Measurements from ENCODE around the gene TPT1.

DNA sequence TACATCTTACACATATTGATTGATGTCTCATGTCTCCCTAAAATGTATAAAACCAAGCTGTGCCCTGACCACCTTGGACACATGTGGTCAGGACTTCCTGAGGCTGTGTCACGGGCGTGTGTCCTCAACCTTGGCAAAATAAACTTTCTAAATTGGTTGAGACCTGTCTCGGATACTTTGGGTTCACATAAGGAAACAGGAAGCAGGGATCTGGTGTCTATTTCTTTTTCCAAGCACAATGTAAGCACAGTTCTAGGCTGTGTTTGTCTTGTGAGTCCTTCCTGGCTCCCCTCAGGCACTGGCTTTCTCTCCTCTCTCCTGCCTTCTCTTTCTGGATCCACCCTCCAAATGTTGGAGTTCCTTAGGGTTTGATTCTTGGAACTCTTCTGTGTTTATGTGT is 27.6 kb upstream of the TPT1 start:
- TF ChIP-seq, protein P1, sequence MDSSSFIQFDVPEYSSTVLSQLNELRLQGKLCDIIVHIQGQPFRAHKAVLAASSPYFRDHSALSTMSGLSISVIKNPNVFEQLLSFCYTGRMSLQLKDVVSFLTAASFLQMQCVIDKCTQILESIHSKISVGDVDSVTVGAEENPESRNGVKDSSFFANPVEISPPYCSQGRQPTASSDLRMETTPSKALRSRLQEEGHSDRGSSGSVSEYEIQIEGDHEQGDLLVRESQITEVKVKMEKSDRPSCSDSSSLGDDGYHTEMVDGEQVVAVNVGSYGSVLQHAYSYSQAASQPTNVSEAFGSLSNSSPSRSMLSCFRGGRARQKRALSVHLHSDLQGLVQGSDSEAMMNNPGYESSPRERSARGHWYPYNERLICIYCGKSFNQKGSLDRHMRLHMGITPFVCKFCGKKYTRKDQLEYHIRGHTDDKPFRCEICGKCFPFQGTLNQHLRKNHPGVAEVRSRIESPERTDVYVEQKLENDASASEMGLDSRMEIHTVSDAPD (CRISPR knock-in tag; IDR thresholded peaks at IDR 0.05): no peak
- TF ChIP-seq GATAD2B (IDR thresholded peaks at IDR 0.05; ENCODE audit: borderline replicate concordance) (no peak), PTBP1 (IDR thresholded peaks at IDR 0.05; ENCODE audit: low read depth, low read length) (no peak)
